Omental fat pad (tissue), 4 donors: ENCODE results near the gene NPPB. TPM values are rescaled to one million over a fixed set of nuclear protein-coding genes. Genes with fewer than 3 reads are reported as not detected.
"Not testable (repeated sequence)": the region's sequence is repeated elsewhere in the genome, so short reads cannot be mapped to it uniquely, and the experiment has no call there.

Experiments
- ATAC-seq: fragments of 150-250 bp; one replicate; pipeline ENCODE4 v1.9.1; 2016; ENCODE audit warnings: mild to moderate bottlenecking, moderate library complexity; ENCODE audit not compliant: low FRiP score
- DNase-seq: peaks from one replicate; pipeline ENCODE4 v3.0.0-alpha.2; 2019; ENCODE audit warnings: low spot score
- CTCF ChIP-seq, 3 donors: fragments of 450-650 bp; IDR thresholded peaks; one replicate each; pipeline ENCODE4 v1.5.1; 2016 to 2017; ENCODE audit warnings: antibody characterized with exemption in 3 of 3, mild to moderate bottlenecking in 3 of 3, moderate library complexity in 2 of 3
- total RNA-seq, 4 donors: library from RNA; depleted of rRNA; stranded (reverse); fragments of >200 nt; gene quantifications; one replicate each; pipeline ENCODE4 v1.1.0, GENCODE V29; 2016

Gene NPPB
- total RNA-seq, 4 donors from 2014 or later: not detected

DNA sequence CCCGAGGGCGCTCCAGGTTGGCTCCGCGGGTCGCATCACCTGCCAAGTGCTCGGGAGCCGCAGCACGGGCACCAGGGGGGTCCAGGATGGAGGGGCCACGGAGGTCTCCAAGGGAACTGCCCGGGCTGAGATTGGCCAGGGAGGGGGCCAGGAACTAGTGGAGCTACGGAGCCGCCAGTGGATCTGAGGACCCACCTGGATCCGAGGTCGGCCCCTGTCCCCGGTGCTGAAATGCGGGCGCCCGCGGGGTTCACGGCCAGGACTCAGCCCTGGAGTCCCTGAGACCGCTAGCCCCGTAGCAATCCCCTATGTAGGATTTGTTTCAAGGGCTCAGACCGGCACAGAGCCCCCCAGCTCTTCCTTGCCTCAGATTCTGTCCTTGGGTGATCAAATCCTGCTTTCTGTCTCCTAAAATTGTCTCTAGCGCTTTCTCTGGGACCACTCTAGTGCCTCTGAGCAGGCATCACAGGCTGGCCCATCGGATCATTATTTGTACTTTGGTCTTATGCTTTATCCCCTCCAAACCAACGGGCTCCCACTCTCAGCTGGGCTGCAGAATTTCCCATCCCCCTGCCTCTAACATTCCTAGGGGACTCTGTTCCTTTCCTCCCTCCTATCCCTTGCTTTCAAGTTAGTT lies 40.2 kb upstream of the NPPB start:
- TF ChIP-seq CTCF (IDR thresholded peaks at IDR 0.05): no peak
- ATAC-seq (no peak), DNase-seq (no peak)

- no peak for TF ChIP-seq CTCF (IDR thresholded peaks at IDR 0.05)
- ATAC-seq (no peak), DNase-seq (no peak)
Measured at GRCh38 chr1:11898086-11898785, 39.5 kb upstream of the NPPB start.

- not testable (repeated sequence) for ATAC-seq, DNase-seq
Measured at GRCh38 chr1:11894501-11894900, 35.8 kb upstream of the NPPB start.

DNA sequence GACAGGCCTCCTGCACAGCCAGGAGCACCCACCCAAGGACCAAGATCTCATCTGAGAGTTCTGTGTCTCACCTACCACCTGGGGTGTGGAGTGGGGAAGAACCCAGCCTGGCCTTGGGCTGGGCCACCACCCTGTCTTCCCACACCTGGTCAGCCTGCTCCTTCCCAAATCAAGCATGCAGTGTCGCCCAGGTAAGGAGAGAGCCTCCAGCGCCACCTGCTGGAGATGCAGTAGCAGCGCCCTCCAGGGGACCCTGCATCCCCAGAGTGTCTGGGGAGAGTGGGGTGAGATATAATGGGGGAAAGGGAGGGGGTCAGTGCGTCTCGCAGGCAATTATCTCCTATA lies 35.1 kb upstream of the NPPB start:
- ATAC-seq: no peak
- TF ChIP-seq CTCF (IDR thresholded peaks at IDR 0.05): peak in 1 of 3 donors; percentile 48
- DNase-seq: no peak

DNA sequence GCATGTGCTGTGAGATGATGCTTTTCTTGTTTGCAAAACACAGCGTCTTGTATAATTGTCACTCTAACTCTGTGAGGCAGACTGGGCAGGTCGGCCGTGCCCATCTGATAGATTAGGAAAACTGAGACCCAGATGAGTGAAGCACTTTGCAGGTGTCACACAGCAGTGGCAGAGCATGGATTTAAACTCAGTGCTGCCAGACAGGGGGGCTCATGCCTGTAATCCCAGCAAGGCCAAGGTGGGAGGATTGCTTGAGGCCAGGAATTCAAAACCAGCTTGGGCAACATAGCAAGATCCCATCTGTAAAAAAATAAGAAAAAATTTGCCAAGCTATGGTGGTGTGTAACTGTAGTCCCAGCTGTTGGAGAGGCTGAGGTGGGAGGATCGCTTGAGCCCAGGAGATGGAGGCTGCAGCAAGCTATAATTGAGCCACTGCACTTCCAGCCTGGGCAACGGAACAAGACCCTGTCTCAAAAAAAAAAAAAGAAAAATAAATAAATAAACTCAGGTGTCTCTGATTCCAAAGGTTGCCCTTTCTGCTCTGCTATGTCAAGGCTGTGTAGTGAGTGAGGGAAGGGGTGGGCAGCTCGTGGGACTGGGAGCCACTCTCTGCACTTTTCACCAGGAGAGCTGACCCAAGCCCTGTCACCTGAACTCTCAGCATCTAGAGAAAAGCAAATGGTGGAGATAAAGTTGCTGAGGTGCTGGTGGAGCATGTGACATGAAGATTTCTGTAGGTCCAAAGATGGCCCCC lies 32.9 kb upstream of the NPPB start:
- ATAC-seq: no peak
- no peak for DNase-seq
- no peak for TF ChIP-seq CTCF (IDR thresholded peaks at IDR 0.05)

DNA sequence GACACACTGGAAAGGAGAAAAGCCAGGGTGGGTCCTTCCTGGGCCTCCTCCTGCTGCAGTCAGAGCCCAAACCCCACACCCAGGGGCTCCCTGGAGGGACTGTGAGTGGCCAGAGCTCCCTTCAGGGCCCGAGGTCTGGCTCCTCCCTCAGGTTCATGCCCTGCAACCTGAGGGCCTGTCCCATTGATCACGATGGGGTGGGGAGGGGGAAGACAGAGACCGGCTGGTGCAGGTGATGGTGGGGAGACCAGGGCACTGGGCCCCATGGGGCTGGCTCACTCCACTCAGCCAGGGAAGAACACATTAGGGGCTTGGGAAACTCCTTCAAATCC lies 30.1 kb upstream of the NPPB start:
- no peak for ATAC-seq
- DNase-seq: no peak
- no peak for TF ChIP-seq CTCF (IDR thresholded peaks at IDR 0.05)

DNA sequence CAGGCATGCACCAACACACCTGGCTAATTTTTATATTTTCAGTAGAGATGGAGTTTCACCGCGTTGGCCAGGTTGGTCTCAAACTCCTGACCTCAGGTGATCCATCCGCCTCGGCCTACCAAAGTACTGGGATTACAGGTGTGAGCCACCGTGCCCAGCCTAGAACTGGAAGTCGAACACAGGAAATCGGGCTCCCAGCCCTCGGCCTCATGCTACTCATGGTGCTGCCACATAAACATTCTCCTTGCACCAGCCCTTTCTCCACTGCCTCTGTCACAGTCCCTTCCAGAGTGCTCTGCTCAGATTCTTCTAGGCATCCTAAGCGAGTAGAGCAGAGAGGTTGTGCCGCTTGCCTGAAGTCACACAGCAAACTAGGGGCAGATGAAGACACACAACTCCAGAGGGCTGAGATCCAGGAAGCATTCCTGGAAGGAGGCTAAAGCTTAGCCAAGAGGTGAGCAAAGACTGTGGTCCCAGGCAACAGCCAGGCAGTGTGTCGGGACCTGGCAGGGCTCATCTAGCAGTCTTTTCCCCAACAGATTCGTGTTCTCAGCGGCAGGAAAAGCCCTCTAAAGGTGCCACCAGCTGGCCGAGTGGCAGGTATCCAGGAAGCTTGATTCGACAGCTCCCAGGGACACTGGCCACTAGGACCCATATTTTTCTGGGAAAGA lies 29.6 kb upstream of the NPPB start:
- DNase-seq (no peak), ATAC-seq (no peak)
- TF ChIP-seq CTCF (IDR thresholded peaks at IDR 0.05): no peak
